Activated naive CD4-positive, alpha-beta T cell treated with Interleukin-2 at 50 U/mL for 16 hours (primary cell): ENCODE results near the gene LRRC7.
"Not testable (repeated sequence)": the region's sequence is repeated elsewhere in the genome, so short reads cannot be mapped to it uniquely, and the experiment has no call there.

ENCODE experiments used
- DNase-seq: peaks from one replicate; pipeline ENCODE4 v3.0.0-alpha.2; 2020

LRRC7 gene

GRCh38 chr1:69911301-69911801 is 343.6 kb downstream of the LRRC7 start:
- DNase-seq: no peak

- no peak for DNase-seq
Observed at GRCh38 chr1:69913977-69914376, 346.3 kb downstream of the LRRC7 start.

- DNase-seq: no peak
Observed at GRCh38 chr1:69914976-69915765, 347.4 kb downstream of the LRRC7 start.

- no peak for DNase-seq
Observed at GRCh38 chr1:69919129-69919921, 351.6 kb downstream of the LRRC7 start.

GRCh38 chr1:69919922-69920273 is 352.2 kb downstream of the LRRC7 start:
- no peak for DNase-seq

GRCh38 chr1:69920426-69920825 is 352.7 kb downstream of the LRRC7 start:
- DNase-seq: no peak

GRCh38 chr1:69921486-69921885 is 353.8 kb downstream of the LRRC7 start:
- DNase-seq: no peak

GRCh38 chr1:69928234-69928633 is 360.5 kb downstream of the LRRC7 start:
- DNase-seq: not testable (repeated sequence)

GRCh38 chr1:69929308-69930057 is 361.8 kb downstream of the LRRC7 start:
- no peak for DNase-seq

- no peak for DNase-seq
Observed at GRCh38 chr1:69930396-69930795, 362.7 kb downstream of the LRRC7 start.

- no peak for DNase-seq
Observed at GRCh38 chr1:69932760-69933159, 365.0 kb downstream of the LRRC7 start.

- DNase-seq: no peak
Observed at GRCh38 chr1:69940231-69940630, 372.5 kb downstream of the LRRC7 start.

GRCh38 chr1:69940816-69941215 is 373.1 kb downstream of the LRRC7 start:
- no peak for DNase-seq

- no peak for DNase-seq
Observed at GRCh38 chr1:69943030-69943429, 375.3 kb downstream of the LRRC7 start.

GRCh38 chr1:69946935-69947334 is 379.2 kb downstream of the LRRC7 start:
- DNase-seq: no peak

GRCh38 chr1:69947837-69948236 is 380.1 kb downstream of the LRRC7 start:
- DNase-seq: no peak

GRCh38 chr1:69952676-69953075 is 385.0 kb downstream of the LRRC7 start:
- no peak for DNase-seq

- not testable (repeated sequence) for DNase-seq
Observed at GRCh38 chr1:69962452-69962851, 394.7 kb downstream of the LRRC7 start.

- DNase-seq: no peak
Observed at GRCh38 chr1:69967245-69967766, 399.6 kb downstream of the LRRC7 start.

GRCh38 chr1:69976896-69977295 is 409.2 kb downstream of the LRRC7 start:
- no peak for DNase-seq

GRCh38 chr1:69982992-69983391 is 415.3 kb downstream of the LRRC7 start:
- no peak for DNase-seq

GRCh38 chr1:69985376-69985775 is 417.7 kb downstream of the LRRC7 start:
- DNase-seq: no peak

GRCh38 chr1:69985901-69986439 is 418.2 kb downstream of the LRRC7 start:
- DNase-seq: no peak
